Adrenal gland (tissue), 12 donors: Measurements from ENCODE around the gene CAMTA1. TPM values are rescaled to one million over a fixed set of nuclear protein-coding genes. Genes with fewer than 3 reads are reported as not detected.

Experiments
- DNase-seq, 7 donors: peaks; one replicate each; pipeline ENCODE4 v3.0.0-alpha.2; 2019 to 2020
- H3K27ac ChIP-seq, 5 donors: fragments of 200-600 bp; sonication (generic) in 4 of 5; 1 replicate in 3 of 5; 2 replicates in 2 of 5; pipeline versions ENCODE4 v1.5.1 to v1.8.0; 2016 to 2020; ENCODE audit warnings: mild to moderate bottlenecking in 1 of 5
- H3K27me3 ChIP-seq: fragments of 200-600 bp; 2 replicates; pipeline ENCODE4 v1.8.0; 2021
- H3K36me3 ChIP-seq, 2 donors: fragments of 200-600 bp; replicated peaks in 1 of 2; 1 replicate in 1 of 2; 2 replicates in 1 of 2; pipeline versions ENCODE4 v1.5.1 to v1.8.0; 2018 to 2022
- H3K4me1 ChIP-seq, 2 donors: fragments of 200-600 bp; replicated peaks in 1 of 2; 1 replicate in 1 of 2; 2 replicates in 1 of 2; pipeline versions ENCODE4 v1.5.1 to v1.8.0; 2018 to 2021
- H3K4me3 ChIP-seq, 4 donors: fragments of 200-600 bp; sonication (generic) in 3 of 4; one replicate each; pipeline ENCODE4 v1.5.1; 2016 to 2018
- H3K9me3 ChIP-seq, 3 donors: fragments of 200-600 bp; sonication (generic) in 1 of 3; replicated peaks in 1 of 3; 1 replicate in 2 of 3; 2 replicates in 1 of 3; pipeline versions ENCODE4 v1.5.1 to v1.8.0; 2016 to 2021
- POLR2A ChIP-seq, 2 donors: fragments of 450-650 bp; IDR thresholded peaks; one replicate each; pipeline ENCODE4 v1.6.1; 2017; ENCODE audit warnings: antibody characterized with exemption in 2 of 2, mild to moderate bottlenecking in 2 of 2, moderate library complexity in 1 of 2
- WGBS, 4 donors: extraction: QIAGEN DNeasy Blood & Tissue Kit in 2 of 4; methylation state at CpG; one replicate each; pipeline versions ENCODE4 v1.1.5 to v1.1.7; 2013 to 2017; 5-methylcytosine and 5-hydroxymethylcytosine counted together
- intact Hi-C, 2 donors: fragments of 100-400 bp; cut with DNase I; formaldehyde crosslinking; loops; one replicate each; pipeline versions ENCODE4 v1.14.1 to v1.15.0; 2022 to 2023
- polyA plus RNA-seq, 3 donors: library from polyadenylated mRNA; stranded (reverse); fragments of 200-250 nt in 2 of 3; fragments of 350-450 nt in 1 of 3; fragmentation: Illumina TruSeq in 1 of 3; extraction: RNeasy Lipid Tissue Mini Kit (QIAGEN cat#74804) in 1 of 3; gene quantifications; one replicate each; pipeline ENCODE4 v1.2.3, GENCODE V29; 2013 to 2014
- total RNA-seq, 9 donors: library from RNA; depleted of rRNA in 4 of 9; stranded (reverse); fragments of >200 nt in 4 of 9; fragments of 120-200 nt in 1 of 9; fragmentation: NEBNext Ultra II Directional in 1 of 9; extraction: Animal tissue kit (Norgen Biotek cat#: 25700) in 1 of 9; gene quantifications; one replicate each; pipeline versions ENCODE4 v1.1.0 to v1.2.4, GENCODE V29; 2013 to 2023
- TF ChIP-seq, protein P1 (sequence below), 6 experiments: fragments of 450-650 bp in 4 of 6; fragments of 200-600 bp in 2 of 6; sonication (generic) in 1 of 6; IDR thresholded peaks; 1 replicate in 5 of 6; 2 replicates in 1 of 6; pipeline versions ENCODE4 v1.5.1 to v1.8.0; 2016 to 2021; ENCODE audit warnings: antibody characterized with exemption in 6 of 6, mild to moderate bottlenecking in 2 of 6, moderate library complexity in 1 of 6
- donor health status: healthy with polysubstance abuse.
- donor health status: Bipolar disorder and iron deficiency.
- donor health status: DM: yes; HTN: yes; CAD: no.
- donor health status: DM: no; HTN: no; CAD: no.
- donor health status: DM: no; HTN: no; CAD: no.
- donor health status: DM: yes; HTN: yes; CAD: no.

Gene CAMTA1
- total and polyA plus RNA-seq, 12 donors: 62.9 to 141 (median 96.9) TPM

GRCh38 chr1:6882414-6882813 lies 97.2 kb downstream of the CAMTA1 start:
- Histone ChIP-seq H3K27me3 (no peaks in the 10 kb centered on the region), H3K36me3 (no peaks in the 10 kb centered on the region), H3K27ac (no peak overlapping the region), H3K4me1 (peaks cover 5 to 8% of the 10 kb centered on the region in 2 donors), H3K9me3 (no peaks in the 10 kb centered on the region), H3K4me3 (no peak overlapping the region)
- TF ChIP-seq, protein P1, sequence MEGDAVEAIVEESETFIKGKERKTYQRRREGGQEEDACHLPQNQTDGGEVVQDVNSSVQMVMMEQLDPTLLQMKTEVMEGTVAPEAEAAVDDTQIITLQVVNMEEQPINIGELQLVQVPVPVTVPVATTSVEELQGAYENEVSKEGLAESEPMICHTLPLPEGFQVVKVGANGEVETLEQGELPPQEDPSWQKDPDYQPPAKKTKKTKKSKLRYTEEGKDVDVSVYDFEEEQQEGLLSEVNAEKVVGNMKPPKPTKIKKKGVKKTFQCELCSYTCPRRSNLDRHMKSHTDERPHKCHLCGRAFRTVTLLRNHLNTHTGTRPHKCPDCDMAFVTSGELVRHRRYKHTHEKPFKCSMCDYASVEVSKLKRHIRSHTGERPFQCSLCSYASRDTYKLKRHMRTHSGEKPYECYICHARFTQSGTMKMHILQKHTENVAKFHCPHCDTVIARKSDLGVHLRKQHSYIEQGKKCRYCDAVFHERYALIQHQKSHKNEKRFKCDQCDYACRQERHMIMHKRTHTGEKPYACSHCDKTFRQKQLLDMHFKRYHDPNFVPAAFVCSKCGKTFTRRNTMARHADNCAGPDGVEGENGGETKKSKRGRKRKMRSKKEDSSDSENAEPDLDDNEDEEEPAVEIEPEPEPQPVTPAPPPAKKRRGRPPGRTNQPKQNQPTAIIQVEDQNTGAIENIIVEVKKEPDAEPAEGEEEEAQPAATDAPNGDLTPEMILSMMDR (IDR thresholded peaks at IDR 0.05): no peak
- no peak for TF ChIP-seq POLR2A (IDR thresholded peaks at IDR 0.05)
- intact Hi-C loops: loop anchor here in 1 of 2 donors (10.0 kb wide), 1 partner anchor 158 kb away; no protein-coding TSS in a partner anchor
- WGBS, 4 donors: 96 to 98% (median 97%) methylated on average over 2 of the region's 2 CpGs
- DNase-seq: no peak

GRCh38 chr1:6884652-6885153 lies 99.4 kb downstream of the CAMTA1 start:
- Histone ChIP-seq H3K4me1 (peaks cover 5 to 13% of the 10 kb centered on the region in 2 donors), H3K27ac (no peak overlapping the region), H3K9me3 (no peaks in the 10 kb centered on the region), H3K4me3 (no peak overlapping the region), H3K27me3 (no peaks in the 10 kb centered on the region), H3K36me3 (no peaks in the 10 kb centered on the region)
- TF ChIP-seq POLR2A (IDR thresholded peaks at IDR 0.05): no peak
- TF ChIP-seq, protein P1 (IDR thresholded peaks at IDR 0.05): no peak
- intact Hi-C loops: loop anchor here in 1 of 2 donors (10.0 kb wide), 1 partner anchor 160 kb away; no protein-coding TSS in a partner anchor
- WGBS, 4 donors: 90 to 96% (median 93%) methylated on average over 3 of the region's 3 CpGs
- no peak for DNase-seq

GRCh38 chr1:6885426-6885825 lies 100.2 kb downstream of the CAMTA1 start:
- Histone ChIP-seq H3K27ac (no peak overlapping the region), H3K9me3 (no peaks in the 10 kb centered on the region), H3K4me3 (no peak overlapping the region), H3K36me3 (no peaks in the 10 kb centered on the region), H3K27me3 (no peaks in the 10 kb centered on the region), H3K4me1 (peaks cover 5 to 15% of the 10 kb centered on the region in 2 donors)
- DNase-seq: no peak
- 96 to 100% (median 98%) methylated on average over 2 of the region's 2 CpGs for WGBS, 4 donors
- TF ChIP-seq POLR2A (IDR thresholded peaks at IDR 0.05): no peak
- TF ChIP-seq, protein P1 (IDR thresholded peaks at IDR 0.05): no peak
- intact Hi-C loops: loop anchor here in 1 of 2 donors (10.0 kb wide), 1 partner anchor 161 kb away; no protein-coding TSS in a partner anchor

GRCh38 chr1:6886523-6886922 lies 101.3 kb downstream of the CAMTA1 start:
- no peak for TF ChIP-seq POLR2A (IDR thresholded peaks at IDR 0.05)
- TF ChIP-seq, protein P1 (IDR thresholded peaks at IDR 0.05): no peak
- 93 to 100% (median 99%) methylated on average over 2 of the region's 2 CpGs for WGBS, 4 donors
- no peak for DNase-seq
- H3K27ac ChIP-seq: no peak overlapping the region
- no peaks in the 10 kb centered on the region for H3K9me3 ChIP-seq
- intact Hi-C loops: loop anchor here in 1 of 2 donors (10.0 kb wide), 1 partner anchor 162 kb away; no protein-coding TSS in a partner anchor
- no peaks in the 10 kb centered on the region for H3K27me3 ChIP-seq
- H3K4me3 ChIP-seq: no peak overlapping the region
- no peaks in the 10 kb centered on the region for H3K36me3 ChIP-seq
- peaks cover 5 to 15% of the 10 kb centered on the region in 2 donors for H3K4me1 ChIP-seq
